ENCODE measurements around the gene COL25A1.

COL25A1 gene

DNA sequence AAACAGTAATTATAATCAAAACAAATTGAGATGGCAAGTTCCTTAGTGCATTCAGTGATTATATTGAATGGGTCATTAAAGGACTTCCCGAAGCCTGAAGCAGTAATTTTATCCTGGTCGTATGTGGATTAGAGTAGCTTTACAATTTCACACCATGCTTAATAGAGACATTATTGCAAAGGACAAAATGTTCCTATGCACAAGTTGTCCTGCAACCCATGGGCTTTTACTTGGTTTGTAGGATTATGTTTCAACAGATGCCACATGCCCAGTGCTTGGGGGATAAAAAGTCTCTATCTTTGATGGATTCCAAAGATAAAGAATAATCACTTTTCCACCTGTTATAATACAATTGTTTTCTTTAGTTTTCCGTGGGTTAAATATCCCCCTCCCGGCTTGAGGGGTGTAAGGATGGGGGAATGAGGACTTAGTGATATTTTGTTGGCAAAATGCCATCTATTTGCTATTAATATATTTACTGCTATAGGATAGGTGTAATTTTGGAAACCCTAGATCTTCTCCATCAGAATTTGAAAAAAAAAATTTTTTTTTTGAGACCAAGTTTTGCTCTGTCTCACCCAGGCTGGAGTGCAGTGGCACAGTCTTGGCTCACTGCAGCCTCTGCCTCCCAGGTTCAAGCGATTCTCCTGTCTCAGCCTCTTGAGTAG, 383.1 kb downstream of the COL25A1 start:
- H3K4me3 ChIP-seq (ENCODE audit: low read length): no peak overlapping the region
- TF ChIP-seq, protein P1, sequence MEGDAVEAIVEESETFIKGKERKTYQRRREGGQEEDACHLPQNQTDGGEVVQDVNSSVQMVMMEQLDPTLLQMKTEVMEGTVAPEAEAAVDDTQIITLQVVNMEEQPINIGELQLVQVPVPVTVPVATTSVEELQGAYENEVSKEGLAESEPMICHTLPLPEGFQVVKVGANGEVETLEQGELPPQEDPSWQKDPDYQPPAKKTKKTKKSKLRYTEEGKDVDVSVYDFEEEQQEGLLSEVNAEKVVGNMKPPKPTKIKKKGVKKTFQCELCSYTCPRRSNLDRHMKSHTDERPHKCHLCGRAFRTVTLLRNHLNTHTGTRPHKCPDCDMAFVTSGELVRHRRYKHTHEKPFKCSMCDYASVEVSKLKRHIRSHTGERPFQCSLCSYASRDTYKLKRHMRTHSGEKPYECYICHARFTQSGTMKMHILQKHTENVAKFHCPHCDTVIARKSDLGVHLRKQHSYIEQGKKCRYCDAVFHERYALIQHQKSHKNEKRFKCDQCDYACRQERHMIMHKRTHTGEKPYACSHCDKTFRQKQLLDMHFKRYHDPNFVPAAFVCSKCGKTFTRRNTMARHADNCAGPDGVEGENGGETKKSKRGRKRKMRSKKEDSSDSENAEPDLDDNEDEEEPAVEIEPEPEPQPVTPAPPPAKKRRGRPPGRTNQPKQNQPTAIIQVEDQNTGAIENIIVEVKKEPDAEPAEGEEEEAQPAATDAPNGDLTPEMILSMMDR (conservative IDR thresholded peaks at IDR 0.05; ENCODE audit: low read depth, low read length): no peak
- DNase-seq (ENCODE audit: low read depth): no peak

DNA sequence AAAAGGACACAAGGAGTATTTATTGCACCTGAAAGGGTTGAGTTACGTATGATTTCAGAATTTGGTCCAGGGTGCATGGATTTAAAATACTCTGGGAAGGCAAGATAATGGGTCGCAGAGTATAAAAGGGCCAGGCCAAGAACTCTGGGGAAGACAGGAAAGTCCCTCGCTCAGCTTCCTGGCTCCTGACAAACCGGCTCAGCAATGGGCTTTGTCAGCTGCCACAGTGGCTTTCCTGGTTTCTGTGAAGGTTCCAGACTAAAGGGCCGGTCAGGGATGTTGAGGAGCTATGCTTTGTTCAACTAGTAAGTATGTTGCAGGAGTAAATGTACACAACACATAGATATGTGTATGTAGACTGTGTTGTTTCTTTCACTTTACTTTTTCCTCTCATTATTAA, 385.2 kb downstream of the COL25A1 start:
- DNase-seq (ENCODE audit: low read depth): no peak
- TF ChIP-seq, protein P1 (conservative IDR thresholded peaks at IDR 0.05; ENCODE audit: low read depth, low read length): no peak
- H3K4me3 ChIP-seq (ENCODE audit: low read length): no peak overlapping the region

DNA sequence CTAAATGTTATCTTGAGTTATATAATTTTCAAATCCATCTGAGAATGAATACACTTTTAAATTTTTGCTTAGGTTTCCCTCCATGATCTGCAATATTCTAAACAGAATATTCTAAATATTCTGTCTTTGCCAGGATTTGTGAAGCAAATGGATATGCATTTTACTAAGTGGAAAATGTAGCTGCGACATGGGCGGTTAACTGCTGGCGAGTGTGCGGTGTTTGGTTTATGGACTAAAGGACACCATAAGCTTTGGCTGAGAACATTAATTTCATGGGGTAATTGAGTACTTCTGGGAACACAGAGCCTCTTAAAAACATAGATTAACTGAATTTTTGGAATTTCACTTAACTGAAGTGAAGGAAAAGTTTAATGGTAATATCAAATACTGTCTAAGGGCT, 385.8 kb downstream of the COL25A1 start:
- H3K4me3 ChIP-seq (ENCODE audit: low read length): no peak overlapping the region
- TF ChIP-seq, protein P1 (conservative IDR thresholded peaks at IDR 0.05; ENCODE audit: low read depth, low read length): no peak
- DNase-seq (ENCODE audit: low read depth): no peak

DNA sequence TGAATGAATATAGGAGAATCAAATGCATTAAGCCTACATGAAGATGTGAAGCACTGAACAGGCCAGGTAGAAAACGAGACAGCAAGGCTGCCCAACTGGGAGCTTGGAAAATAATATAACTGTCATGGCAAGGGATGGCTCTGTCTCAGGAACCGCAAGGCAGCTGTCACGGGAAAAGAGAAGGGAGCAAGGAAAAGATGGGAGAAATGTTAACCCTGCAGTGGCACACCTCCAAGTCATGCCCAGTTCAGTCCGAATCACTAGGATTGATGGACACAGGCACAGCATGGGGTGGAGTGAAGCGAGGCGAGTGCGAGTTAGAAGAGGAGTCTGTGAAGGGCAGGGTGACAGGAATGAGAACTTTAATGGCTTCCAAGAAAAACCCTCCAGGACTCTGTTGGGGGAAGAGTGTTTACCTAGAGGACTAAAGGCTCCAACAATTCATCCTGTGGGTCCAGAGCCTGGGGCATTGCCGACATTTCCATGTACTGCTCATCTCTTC, 395.5 kb downstream of the COL25A1 start:
- DNase-seq (ENCODE audit: low read depth): no peak
- TF ChIP-seq, protein P1 (conservative IDR thresholded peaks at IDR 0.05; ENCODE audit: low read depth, low read length): no peak
- H3K4me3 ChIP-seq (ENCODE audit: low read length): no peak overlapping the region

DNA sequence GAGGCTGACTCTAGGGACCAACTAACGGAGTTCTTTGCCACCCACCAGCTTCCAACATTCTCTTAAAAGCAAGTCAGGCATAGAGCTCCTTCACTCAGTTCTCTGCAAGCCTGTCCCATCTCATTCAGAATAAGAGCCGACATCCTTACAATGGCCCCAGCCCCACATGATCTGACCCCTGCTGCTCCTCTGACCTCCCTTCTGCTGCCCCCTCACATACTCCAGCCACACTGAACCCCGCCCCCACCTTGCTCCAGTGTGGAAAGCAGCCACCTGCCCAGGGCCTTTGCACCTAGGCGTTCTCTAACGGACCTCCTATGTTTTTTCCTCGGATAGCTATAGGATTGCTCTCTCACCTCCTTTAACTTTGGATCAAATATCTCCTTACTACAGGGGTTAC, 396.5 kb downstream of the COL25A1 start:
- no peak overlapping the region for H3K4me3 ChIP-seq (ENCODE audit: low read length)
- TF ChIP-seq, protein P1 (conservative IDR thresholded peaks at IDR 0.05; ENCODE audit: low read depth, low read length): no peak
- no peak for DNase-seq (ENCODE audit: low read depth)

DNA sequence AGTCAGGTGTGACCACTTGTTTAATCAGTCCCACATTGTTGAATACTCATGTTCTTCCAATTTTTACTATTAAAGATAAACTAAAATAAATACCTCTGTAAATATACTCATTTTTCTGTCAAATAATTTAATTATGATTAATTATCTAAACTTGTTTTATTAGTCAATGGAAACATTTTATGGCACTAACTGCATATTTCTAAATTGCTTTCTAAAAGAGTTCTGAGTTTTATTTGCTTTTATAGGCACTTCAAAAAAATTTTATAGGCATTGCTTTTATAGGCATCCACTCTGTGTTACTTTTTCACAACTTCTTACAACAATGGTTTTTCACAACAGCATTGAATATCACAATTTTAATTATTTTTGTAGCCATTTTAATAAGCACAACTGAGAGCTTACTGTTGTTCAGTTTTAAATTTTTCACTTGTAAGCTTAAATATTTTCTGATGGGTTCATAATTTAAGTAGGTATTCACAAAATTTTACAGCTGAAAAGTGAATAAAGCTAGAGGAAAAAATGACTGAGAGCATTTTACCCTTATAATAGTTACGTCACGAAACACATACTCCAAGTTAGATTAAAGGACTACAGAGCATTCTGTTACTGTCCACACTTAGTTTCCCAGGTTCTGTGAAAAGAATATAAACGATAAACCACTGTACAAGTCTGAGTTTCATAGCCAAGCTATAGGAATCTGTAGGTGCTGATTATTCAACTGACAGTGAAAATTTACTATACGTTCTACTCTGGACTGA, 398.8 kb downstream of the COL25A1 start:
- TF ChIP-seq, protein P1 (conservative IDR thresholded peaks at IDR 0.05; ENCODE audit: low read depth, low read length): no peak
- H3K4me3 ChIP-seq (ENCODE audit: low read length): no peak overlapping the region
- no peak for DNase-seq (ENCODE audit: low read depth)

DNA sequence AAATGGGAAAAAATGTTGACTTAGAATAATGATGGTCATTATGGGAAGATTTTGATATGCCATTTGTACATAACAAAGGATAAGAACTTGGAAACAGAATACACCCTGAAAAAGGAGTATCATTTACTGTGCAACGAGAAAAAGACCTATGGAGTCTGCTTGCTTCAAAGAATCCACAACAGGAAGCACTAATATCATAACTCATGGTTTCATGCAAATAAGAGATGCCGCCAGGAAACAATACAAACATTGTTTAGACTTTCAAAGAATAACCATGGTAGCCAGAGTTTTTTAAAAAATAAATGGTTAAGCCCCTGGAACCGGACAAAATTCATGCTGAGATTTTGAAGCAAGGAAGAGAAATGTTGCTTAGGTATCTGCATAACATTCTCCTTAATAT, 399.7 kb downstream of the COL25A1 start:
- TF ChIP-seq, protein P1 (conservative IDR thresholded peaks at IDR 0.05; ENCODE audit: low read depth, low read length): no peak
- H3K4me3 ChIP-seq (ENCODE audit: low read length): no peak overlapping the region
- no peak for DNase-seq (ENCODE audit: low read depth)
